Dedifferentiated amniotic fluid mesenchymal stem cell (primary cell): Measurements from ENCODE around the gene RSRP1.

Experiments
- DNase-seq: peaks from one replicate; pipeline ENCODE4 v3.0.0-alpha.2; 2016; ENCODE audit errors: extremely low spot score

Gene RSRP1

DNA sequence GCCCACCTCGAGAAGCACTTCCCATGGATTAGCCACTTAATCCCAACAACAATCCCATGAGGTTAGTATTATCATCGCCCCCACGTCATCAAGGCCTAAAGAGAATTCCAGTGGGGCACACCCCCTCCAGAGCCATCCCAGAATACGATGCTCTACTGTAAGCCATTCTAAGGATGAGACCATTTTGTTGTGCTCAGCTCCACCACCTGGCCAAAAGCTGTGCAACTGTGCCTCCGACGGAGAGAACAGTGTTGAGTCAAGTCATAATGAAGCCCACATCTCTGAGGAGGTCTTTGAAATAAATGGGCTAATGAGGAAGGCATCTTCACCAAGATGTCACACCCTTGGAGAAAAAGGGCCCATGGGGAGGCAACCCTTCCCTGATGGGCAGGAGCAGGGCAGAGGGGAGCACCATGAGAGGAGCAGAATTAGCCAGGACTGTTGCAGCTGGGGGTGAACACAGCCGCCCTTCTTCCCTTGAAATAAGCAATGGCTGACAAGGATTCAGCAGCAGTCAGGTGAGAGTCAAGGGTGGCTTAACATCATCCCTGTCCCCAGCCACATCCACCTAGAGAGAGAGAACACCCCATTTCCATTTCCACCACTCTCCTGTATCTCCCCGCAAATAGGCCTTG lies 29.5 kb downstream of the RSRP1 start:
- DNase-seq: no peak

DNA sequence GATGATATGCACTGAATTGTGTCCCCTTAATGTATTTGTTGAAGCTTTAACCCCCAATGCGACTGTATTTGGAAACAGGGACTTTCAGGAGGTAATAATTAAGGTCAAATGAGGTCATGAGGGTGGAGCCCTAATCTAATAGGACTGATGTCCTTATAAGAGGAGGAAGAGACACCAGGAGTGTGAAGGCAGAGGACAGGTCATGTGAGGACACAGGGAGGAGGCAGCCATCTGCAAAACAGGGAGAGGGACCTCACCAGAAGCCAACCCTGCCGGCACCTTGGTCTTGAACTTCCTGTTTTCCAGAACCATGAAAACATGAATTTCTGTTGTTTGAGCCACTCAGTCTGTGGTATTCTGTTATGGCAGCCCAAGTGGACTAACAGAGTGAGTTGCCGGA lies 30.2 kb downstream of the RSRP1 start:
- no peak for DNase-seq

DNA sequence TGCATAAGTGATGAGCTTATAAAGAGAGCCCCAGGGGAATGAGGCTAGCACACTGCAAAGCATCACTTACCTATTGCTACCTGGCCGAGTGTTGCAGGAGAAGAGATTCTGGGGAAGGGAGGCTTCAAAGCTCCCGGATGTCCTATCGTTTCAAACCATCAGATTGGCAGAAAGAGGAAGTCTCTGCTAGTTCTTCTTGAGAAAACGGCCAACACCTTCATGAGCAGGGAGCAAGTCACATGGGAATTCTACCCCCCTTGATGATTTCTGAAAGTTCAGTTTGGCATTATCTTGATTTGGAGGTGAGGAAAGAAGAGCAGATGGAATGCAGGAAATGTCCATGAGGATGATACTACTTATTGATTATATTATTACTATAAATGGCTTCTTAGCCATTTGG lies 31.1 kb downstream of the RSRP1 start:
- DNase-seq: no peak

DNA sequence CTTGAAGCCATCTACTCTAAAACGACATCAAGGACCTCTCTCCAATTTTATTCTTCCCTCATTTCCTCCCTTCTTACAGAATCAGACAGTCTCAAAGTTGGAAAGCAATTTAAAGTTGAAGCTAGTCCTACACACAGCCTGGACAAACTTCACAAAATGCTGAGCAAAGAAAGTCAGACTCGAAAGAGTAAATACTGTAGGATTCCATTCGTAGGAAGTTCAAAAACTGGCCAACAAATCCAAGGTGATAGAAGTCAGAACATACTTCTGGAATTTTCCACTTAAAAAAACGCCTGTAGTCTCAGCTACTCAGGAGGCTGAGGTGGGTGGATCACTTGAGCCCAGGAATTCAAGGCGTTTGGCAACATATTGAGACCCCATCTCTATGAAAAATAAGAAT lies 34.5 kb downstream of the RSRP1 start:
- no peak for DNase-seq

DNA sequence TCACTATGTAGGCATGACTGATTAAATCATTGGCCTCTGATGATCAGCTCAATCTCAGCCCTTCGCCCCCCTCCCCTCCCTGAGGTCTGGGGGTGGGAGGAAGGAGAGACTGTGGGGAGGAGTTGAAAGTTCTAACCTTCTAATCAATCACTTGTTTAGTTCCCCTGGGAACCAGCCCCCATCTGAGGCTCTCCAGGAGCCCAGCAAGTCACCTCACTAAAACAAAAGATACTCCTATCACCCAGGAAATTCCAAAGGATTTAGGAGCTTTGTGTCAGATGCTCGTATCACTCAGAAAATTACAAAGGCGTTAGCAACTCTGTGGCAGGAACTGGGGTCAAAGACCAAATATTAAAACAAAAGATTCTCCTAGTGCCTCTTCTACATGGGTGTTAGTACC lies 36.5 kb downstream of the RSRP1 start:
- DNase-seq: no peak

DNA sequence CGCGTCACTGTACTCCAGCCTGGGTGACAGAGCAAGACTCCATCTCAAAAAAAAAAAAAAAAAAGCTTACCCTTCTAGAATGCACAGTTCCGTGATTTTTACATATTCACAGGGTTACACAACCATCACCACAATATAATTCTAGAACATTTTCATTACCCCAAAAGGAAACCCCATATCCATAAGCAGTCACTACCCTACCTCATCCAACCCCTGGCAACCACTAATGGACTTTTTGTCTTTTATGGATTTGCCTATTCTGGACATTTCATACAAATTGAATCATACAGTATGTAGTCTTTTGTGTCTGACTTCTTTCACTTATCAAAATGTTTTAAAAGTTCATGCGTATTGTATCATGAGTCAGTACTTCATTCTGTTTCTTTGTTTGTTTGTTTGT lies 37.7 kb downstream of the RSRP1 start:
- DNase-seq: no peak

DNA sequence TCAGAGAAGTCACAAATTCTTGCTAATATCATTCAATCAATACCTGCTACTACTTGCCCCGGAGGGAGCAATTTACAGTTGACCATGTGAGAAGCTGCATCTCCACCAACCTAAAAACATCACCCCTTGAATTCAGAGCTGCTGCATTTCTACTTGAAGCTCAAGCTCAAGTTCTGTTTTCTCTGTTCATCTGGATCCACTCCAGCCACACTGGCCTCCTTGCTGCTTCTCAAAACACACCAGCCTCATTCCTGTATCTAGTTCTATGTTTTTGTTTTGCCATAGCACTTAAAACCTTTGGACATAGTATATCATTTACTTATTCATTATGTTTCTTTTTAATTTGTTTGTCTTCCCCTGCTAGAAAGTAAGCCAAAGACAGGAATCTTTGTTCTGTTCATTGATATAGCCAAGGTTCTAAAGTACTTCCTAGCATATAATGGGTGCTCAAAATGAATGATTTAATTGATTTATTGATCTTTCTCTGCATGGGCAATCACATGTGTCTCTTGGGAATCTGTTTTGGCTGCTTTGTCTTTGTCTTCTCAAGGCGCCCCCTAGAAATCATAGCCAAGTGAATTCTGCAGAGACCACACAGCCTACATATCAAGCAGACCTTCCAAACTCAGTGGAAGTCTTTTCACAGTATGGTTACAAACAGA lies 38.6 kb downstream of the RSRP1 start:
- DNase-seq: no peak

DNA sequence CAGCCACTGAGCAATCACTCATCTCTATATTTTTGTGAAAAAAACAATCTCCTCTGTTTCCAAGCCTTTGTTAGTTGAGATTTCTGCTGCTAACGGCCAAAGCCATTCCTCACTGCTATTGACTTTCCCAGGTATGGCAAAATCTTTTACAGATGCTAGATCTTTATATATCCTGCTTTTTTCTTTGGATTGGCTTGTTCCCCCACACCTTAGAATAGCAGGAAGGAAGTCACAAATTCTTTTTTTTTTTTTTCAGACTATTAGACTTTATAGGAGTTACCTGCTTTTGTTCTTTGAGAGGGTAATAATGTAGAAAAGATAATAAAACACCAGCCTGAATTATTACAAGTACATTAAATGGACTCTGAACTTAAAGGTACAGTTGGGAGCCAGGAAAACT lies 39.2 kb downstream of the RSRP1 start:
- no peak for DNase-seq

DNA sequence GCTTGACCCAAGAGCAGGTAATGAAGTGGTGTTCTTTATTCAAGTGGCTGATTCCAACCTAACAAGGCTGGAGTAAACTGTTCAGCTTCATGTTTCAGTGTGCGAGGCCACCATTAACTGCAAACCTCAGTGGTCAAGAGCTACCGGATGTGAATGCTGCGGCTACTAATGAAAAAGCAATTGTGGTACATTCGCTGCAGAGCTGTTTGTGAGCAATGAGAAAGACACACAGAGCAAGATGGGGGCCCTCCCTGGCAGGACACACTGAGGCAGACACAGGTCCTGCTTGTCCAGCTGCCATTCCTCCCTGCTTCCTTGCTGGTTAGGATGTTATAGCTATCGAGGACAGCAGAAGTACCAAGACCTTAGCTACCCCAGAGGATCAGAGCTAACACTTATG lies 41.1 kb downstream of the RSRP1 start:
- no peak for DNase-seq

DNA sequence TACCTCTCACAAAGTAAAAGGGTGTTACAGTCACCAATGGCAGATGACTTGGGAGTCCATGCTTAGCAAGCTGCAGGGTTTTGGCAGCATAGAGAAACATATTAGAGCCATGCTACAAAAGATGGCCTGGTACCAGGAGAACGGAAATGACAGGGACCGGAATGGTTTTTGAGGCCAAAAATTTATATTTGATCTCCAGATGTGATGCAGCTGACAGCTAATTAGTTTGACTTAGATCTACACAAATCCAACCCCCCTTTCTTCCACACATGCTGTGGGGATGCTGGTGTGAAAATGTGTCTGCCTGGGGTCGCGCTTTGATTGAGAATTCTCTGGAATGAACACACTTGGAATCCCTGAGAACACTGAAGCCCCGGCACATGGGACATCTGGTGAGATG lies 41.5 kb downstream of the RSRP1 start:
- no peak for DNase-seq

DNA sequence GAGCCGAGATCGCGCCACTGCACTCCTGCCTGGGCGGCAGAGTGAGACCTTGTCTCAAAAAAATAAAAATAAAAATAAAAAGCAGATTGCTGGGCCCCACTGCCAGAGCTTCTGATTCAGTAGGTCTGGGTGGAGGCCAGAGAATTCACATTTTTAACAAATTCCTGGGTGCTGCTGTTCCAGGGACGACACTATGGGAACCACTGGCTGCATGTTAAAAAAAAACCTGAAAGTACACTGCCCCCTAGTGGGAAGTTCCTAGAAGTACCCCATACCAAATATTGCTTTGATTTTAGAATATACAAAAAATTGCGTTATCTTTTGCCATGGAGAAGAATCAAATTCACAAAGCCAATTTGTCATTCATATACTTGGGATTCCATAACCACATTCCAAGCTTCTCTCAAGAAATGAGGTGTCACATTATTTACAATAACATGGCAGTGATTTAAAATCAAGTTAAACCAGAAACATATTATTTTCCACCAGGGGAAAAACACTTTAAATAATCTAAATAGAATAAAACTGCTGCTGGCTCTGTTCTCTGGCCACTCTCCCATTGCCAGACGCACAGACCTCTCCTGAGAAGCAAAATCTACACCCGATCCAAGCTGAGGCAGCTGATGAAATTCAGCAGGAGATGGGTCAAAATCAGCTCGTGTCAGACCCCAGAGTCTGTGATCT lies 42.3 kb downstream of the RSRP1 start:
- peak; percentile 76 for DNase-seq

DNA sequence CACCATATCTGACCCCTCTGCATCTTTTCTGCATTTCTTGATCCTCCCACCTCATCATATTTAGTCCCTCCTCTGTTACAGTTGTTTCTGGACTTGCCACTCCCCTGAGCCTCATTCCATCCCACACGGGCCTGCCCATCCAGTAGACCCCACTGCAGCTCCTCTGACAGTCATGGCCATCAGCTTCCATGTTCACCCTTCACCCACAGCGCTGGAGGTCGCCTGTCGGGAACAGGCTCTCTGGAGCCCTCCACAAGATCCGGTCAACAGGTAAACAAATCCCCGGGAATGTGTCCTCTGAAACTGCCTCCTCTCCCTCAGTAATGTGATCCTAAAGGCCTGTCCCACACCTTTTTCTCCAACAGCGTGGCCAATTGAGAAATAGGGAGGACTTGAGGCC lies 46.2 kb downstream of the RSRP1 start:
- DNase-seq: no peak

DNA sequence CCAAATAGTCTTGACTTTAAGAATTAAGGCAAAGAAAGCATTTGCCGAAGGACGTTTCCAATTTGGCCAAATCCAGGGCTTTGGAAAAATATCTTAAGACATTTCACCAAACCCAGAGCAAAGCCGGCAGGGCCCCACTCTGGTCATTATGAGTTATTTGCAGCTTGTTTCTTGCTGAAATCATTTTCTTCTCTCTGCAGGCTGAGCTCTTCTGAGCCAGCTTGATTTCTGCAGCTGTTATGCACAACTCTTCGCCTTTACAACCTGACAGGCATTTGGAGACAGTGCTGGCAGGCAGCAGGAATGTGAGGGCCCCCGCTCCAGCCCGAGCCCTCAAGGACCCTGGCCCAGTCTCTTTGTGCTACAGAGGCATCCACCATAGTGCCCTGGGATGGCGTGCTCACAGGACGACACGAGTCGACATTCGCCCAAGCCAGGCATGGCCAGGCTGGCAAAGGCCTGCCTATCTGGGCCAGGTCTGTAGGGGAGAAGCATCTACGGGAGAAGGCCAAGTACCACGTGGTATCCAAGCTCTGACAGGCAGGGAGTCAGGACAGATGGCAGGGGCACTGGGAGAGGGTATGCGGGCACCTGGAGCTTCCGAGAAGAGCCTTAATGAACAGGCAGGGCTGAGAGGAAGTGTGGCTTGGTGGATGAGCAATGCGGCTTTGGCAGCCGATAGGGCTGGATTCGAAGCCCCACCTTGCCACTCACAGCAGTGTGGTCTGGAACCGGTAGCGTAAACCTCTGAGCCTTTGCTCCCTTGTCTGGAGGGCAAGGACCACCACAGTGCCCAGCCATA lies 47.2 kb downstream of the RSRP1 start:
- no peak for DNase-seq

DNA sequence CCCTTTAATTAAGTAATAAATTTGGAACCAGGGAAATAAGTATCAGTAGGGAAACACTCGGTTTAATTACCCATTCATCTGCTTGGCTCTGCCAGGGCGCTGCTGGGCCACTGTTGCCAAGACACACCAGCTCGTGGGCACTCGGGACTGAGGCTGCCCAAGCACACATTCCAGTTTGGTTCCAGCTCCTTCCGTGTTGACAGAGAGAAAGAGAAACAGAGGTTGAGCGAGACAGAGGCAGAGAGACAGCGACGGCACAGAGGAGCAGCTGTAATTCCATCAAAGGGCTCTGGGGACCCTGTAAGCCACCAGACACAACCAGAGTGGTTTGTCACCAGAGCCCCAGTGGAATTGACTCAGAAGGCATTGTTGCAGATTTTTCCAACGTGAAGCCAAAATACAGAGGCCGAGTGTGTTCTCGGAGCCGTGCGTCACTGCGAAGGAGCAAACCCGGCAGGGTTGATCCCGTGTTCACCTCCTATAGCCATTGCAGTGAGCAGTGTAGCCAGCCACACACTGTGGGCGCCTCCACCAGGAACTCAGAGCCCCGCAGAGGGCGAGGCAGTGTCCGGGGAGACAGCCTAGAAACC lies 48.5 kb downstream of the RSRP1 start:
- no peak for DNase-seq

DNA sequence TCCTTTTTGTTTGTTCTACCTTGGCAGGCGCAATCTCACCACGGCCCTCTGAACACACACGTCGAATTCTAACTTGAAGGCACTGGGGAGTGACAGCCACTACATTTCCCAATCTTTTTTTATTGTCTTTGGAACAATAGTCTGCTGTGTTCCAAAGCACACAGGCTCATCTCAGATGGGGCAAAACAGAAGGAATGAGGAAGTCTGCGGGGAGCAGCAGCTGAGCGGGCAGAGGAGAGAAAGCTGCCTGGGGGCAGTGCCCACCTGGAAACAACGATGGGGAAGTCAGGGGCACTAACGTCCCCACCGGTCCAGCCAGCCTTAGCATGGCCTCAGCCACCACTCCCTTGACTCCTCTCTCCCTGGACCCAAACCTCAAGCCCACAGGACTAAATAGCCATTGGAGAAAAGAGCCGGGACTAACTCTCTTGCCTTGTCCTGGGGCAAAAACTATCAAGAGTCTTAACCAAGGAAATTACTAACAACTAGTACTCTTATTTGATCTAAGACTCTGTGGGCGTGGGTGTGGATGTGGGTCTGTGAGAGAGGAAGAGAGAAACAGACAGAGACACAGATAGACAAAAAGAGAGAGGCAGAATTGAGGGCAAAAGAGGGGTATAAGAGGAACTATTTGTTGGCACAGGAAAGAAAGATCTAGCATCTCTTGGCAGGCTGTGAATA lies 49.1 kb downstream of the RSRP1 start:
- DNase-seq: no peak

DNA sequence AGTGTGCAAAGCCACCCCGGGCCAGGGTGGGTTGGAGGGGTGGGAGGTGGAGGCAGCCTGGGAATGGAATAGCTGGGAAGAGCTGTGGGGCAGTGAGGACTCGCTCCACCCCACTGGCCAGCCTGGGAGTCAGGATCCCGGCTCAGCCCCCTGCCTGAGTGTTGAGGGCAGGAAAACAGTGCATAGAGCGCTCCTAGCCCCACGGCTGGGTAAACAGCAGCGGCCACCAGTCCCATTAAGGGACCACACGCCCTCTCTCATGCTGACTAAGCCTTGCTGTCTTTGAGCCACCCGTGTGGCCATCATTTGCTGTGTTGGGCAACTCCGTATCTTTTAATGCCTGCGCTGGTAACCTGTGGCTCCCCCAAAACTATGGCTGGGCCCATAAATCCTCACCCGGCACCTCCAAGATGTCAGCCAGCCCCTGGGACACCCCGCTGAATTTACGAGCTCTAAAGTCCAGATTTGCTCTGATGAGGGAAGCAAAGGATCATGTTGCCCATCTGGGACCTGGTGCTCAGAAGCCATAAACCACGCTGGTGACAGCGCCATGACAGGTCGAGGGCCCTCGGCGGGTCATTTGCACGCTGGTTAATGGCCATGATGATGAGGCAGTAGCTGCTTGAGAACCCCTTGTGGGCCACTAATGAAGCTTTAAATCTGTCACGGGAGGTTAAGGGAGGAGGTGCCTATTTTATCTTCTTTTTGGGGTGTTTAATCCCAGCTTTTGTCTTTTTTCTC lies 49.8 kb downstream of the RSRP1 start:
- DNase-seq: no peak

DNA sequence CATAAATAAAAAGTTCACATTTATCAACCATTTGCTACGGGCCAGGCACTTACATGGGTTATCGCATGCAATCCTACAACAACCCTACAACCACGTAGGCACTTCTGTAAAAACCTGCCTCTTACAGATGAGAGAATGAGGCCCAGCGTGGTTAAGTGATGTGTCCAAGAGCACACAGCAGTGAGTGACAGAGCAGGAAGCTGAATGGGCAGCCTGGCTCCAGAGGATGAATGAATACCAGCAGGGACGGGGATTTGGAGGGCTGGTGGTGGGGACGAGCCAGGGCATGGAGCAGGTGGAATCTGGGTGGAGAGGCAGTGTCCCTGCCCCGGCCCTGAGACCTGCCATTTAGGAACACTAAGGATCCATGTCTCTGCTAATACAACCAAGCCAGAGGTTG lies 50.4 kb downstream of the RSRP1 start:
- no peak for DNase-seq

DNA sequence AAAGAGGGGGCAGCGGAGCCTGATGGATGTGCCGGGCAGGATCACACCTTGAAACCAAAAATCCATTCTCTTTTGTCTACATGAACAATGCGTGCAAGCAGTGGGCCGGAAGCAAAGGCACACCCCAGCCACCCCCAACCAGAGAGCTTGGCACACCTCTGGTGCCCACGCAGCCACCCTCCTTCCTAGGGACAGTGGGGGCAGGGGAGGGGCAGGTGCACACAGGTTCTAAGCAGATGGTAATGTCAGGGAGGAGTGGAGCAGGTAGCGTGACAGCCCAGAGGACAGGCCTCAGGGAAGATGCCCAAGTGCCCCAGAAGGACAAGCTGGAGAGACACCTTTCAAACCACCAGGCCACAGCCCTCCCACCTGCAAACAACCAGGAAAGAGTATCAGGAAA lies 51.4 kb downstream of the RSRP1 start:
- no peak for DNase-seq

DNA sequence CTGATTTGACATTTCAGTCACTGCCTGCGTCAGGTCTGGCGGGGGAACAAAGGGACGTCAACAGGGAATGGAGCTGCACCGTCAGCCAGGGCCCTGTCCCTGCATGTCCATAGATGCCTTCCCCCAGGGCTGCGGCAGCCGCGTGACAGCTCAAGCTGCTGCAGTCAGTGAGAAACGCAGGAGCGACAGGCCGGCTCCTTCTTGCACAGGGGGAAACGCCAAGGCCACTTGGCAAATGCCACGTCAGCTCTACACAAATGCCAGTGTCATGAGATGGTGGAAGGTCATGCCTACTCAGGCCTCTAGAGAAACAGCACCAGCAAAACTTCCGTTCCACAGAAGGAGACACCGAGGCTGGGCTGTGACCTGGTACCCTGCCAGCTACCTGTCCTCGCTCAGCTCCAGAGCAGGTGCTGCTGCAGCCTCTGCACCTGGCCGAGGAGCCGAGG lies 52.7 kb downstream of the RSRP1 start:
- DNase-seq: no peak

DNA sequence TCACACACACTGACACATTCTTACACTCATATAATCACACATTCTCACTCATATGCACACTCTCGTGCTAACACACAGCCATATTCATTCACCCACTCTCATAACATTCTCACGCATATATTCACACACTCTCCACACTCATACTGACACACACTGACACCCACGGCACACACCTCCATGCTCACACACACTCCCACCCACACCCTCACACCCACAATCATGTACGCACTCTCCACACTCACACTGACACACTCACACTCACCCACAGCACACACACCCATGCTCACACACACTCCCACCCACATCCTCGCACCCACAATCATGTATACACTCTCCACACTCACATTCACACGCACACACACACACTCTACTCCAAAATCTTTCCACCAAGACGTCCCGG lies 53.2 kb downstream of the RSRP1 start:
- no peak for DNase-seq

DNA sequence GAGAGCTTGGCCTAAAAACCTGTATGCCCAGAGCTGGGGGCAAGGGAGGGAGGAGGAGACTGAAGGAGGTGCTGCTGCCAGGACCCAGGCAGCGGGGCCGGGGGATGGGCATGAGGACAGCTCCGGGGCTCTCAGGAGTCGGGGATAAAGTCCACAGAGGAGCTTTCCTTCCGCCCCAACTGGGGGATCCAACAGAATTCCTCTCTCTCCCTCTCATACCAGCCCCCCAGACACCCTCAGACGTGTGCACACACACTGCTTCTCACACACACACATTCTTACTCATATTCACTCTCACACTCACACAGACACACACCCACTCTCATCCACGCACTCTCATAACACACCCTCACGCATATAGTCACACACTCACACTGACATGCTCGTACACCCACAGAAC lies 54.0 kb downstream of the RSRP1 start:
- DNase-seq: no peak
